DOHH2 (cell line): Measurements from ENCODE around the gene MED16.

ENCODE experiments used
- EZH2phosphoT487 ChIP-seq: fragments of 200-600 bp; sonication (generic); IDR thresholded peaks from 2 replicates; pipeline ENCODE4 v1.6.1; 2017; ENCODE audit warnings: borderline replicate concordance, mild to moderate bottlenecking, antibody characterized with exemption, low read length, moderate library complexity, mixed read lengths
- TF ChIP-seq, protein P1 (sequence below): fragments of 200-600 bp; sonication (generic); IDR thresholded peaks from one replicate; pipeline ENCODE4 v1.5.1; 2014; ENCODE audit warnings: antibody characterized with exemption, mild to moderate bottlenecking, low read depth, low read length; ENCODE audit not compliant: poor library complexity, severe bottlenecking

DNA sequence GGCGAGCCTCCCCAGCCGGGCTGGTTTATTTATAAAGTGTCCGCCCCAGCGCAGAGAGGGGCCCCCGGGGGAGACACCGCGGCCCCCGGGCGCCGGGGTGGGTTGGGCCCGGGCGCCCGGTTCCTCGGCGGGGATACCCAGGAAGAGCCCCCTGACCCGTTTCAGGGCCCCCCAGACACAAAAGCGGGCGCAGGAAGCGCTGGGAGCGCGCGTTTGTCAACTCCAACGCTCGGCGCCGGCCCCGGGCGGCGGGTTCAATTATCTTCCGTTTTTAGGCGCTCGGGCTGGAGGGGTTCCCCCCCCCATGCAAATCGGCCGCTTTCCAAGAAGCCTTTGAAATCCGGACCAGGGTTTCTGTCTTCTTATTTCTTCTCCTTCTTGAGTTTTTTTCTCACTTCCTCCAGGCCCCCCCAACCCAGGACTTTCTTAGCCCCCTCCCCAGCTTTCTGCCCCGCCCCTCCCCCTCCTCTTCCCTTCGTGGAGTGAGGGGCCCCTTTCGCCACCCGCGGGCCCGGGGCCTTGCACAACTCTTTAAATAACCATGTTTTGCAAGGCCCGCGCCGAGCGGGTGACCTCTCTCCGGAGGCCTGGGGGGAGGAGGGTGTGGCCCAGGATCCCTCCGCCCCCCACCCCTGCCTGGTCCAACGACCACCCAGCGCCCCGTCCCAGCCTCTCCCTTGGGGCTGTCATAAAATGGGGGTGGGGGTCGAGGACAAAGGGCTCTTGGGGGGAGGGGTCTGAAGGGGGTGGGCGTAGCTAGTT lies 33.8 kb upstream of the MED16 start:
- TF ChIP-seq, protein P1, sequence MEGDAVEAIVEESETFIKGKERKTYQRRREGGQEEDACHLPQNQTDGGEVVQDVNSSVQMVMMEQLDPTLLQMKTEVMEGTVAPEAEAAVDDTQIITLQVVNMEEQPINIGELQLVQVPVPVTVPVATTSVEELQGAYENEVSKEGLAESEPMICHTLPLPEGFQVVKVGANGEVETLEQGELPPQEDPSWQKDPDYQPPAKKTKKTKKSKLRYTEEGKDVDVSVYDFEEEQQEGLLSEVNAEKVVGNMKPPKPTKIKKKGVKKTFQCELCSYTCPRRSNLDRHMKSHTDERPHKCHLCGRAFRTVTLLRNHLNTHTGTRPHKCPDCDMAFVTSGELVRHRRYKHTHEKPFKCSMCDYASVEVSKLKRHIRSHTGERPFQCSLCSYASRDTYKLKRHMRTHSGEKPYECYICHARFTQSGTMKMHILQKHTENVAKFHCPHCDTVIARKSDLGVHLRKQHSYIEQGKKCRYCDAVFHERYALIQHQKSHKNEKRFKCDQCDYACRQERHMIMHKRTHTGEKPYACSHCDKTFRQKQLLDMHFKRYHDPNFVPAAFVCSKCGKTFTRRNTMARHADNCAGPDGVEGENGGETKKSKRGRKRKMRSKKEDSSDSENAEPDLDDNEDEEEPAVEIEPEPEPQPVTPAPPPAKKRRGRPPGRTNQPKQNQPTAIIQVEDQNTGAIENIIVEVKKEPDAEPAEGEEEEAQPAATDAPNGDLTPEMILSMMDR, result no peak
- no peak for TF ChIP-seq EZH2phosphoT487
